B cell (primary cell): ENCODE data around the gene WNT1. TPM values are rescaled to one million over a fixed set of nuclear protein-coding genes. Genes with fewer than 3 reads are reported as not detected.

Source experiments
- ATAC-seq: fragments of 200-7000 bp; cut with Tn5 transposase; one replicate; pipeline ENCODE4 v1.10.0; 2021; ENCODE audit warnings: low read depth, mild to moderate bottlenecking, moderate number of reproducible peaks, moderate library complexity
- CTCF ChIA-PET: fragments of 350-600 bp; sonication (Branson Sonifier 250); formaldehyde crosslinking; loops from one replicate; lab custom pipeline; 2021; ENCODE audit warnings: antibody characterized with exemption, inconsistent platforms; lab: Charles Lee
- POLR2A ChIA-PET: fragments of 350-600 bp; sonication (Branson Sonifier 250); formaldehyde crosslinking; loops from one replicate; lab custom pipeline; 2021; ENCODE audit warnings: antibody characterized with exemption; lab: Charles Lee
- DNase-seq: peaks from one replicate; pipeline ENCODE4 v3.0.0; 2013
- H2AFZ ChIP-seq: 2 replicates; pipeline ENCODE4 v1.6.1; 2012; ENCODE audit warnings: mild to moderate bottlenecking, low read depth, low read length; ENCODE audit not compliant: insufficient read depth, poor library complexity, severe bottlenecking
- H3K27ac ChIP-seq, 2 donors: 1 replicate in 1 of 2; 2 replicates in 1 of 2; pipeline ENCODE4 v1.5.1; 2012 to 2013; ENCODE audit warnings: low read length in 2 of 2, mild to moderate bottlenecking in 2 of 2, moderate library complexity in 1 of 2
- H3K27me3 ChIP-seq, 4 experiments: fragments of 200-600 bp in 1 of 4; sonication (generic) in 1 of 4; replicated peaks in 1 of 4; 1 replicate in 2 of 4; 2 replicates in 2 of 4; pipeline versions ENCODE4 v1.6.1 to v1.7.0; 2013 to 2016; ENCODE audit warnings: low read length in 3 of 4, mild to moderate bottlenecking in 2 of 4, mixed read lengths in 1 of 4, moderate library complexity in 1 of 4; ENCODE audit not compliant: insufficient read depth in 4 of 4, control insufficient read depth in 3 of 4; ENCODE audit errors: control extremely low read depth in 1 of 4
- H3K36me3 ChIP-seq, 2 experiments: replicated peaks in 1 of 2; 1 replicate in 1 of 2; 2 replicates in 1 of 2; pipeline versions ENCODE4 v1.6.1 to v1.7.1; 2013; ENCODE audit warnings: low read length in 1 of 2; ENCODE audit not compliant: insufficient read depth in 2 of 2, control insufficient read depth in 1 of 2; ENCODE audit errors: control extremely low read depth in 1 of 2, extremely low read depth in 1 of 2
- H3K4me1 ChIP-seq, 2 donors: fragments of 200-600 bp in 1 of 2; sonication (generic) in 1 of 2; 1 replicate in 1 of 2; 2 replicates in 1 of 2; pipeline versions ENCODE4 v1.5.1 to v1.6.1; 2013 to 2017; ENCODE audit warnings: low read length in 2 of 2; ENCODE audit not compliant: control insufficient read depth in 2 of 2, insufficient read depth in 2 of 2
- H3K4me2 ChIP-seq: replicated peaks from 2 replicates; pipeline ENCODE3; 2012; ENCODE audit warnings: mild to moderate bottlenecking, low read depth, low read length; ENCODE audit not compliant: poor library complexity, severe bottlenecking
- H3K4me3 ChIP-seq, 5 experiments: fragments of 200-600 bp in 1 of 5; sonication (generic) in 1 of 5; 1 replicate in 3 of 5; 2 replicates in 2 of 5; pipeline versions ENCODE4 v1.5.1 to v1.7.0; 2011 to 2016; ENCODE audit warnings: low read length in 4 of 5, mild to moderate bottlenecking in 4 of 5, low read depth in 2 of 5, control low read depth in 1 of 5, moderate library complexity in 1 of 5; ENCODE audit not compliant: insufficient read depth in 1 of 5; ENCODE audit errors: control extremely low read depth in 1 of 5, extremely low read depth in 1 of 5
- H3K79me2 ChIP-seq: fragments of 200-600 bp; sonication (generic); one replicate; pipeline ENCODE4 v1.6.0; 2016; ENCODE audit warnings: low read length; ENCODE audit not compliant: control insufficient read depth, insufficient read depth
- H3K9ac ChIP-seq: fragments of 200-600 bp; sonication (generic); 2 replicates; pipeline ENCODE4 v1.6.1; 2017; ENCODE audit warnings: mild to moderate bottlenecking, low read length, moderate library complexity
- H3K9me3 ChIP-seq, 3 donors: one replicate each; pipeline versions ENCODE4 v1.6.1 to v1.7.1; 2013; ENCODE audit warnings: low read length in 2 of 3; ENCODE audit not compliant: control insufficient read depth in 2 of 3, insufficient read depth in 1 of 3; ENCODE audit errors: control extremely low read depth in 1 of 3
- H4K20me1 ChIP-seq: 2 replicates; pipeline ENCODE4 v1.6.0; 2012; ENCODE audit warnings: mild to moderate bottlenecking, low read length; ENCODE audit not compliant: insufficient read depth, control insufficient read depth, poor library complexity, severe bottlenecking
- H3K27ac Mint-ChIP-seq: one replicate; pipeline ENCODE4 v1.8.0; 2021; ENCODE audit warnings: mixed read lengths
- H3K27me3 Mint-ChIP-seq: one replicate; pipeline ENCODE4 v1.8.0; 2021; ENCODE audit warnings: mixed read lengths
- H3K4me1 Mint-ChIP-seq: one replicate; pipeline ENCODE4 v1.8.0; 2021; ENCODE audit warnings: mixed read lengths
- H3K4me3 Mint-ChIP-seq: one replicate; pipeline ENCODE4 v1.8.0; 2021; ENCODE audit warnings: mixed read lengths
- H3K9me3 Mint-ChIP-seq: one replicate; pipeline ENCODE4 v1.8.0; 2022; ENCODE audit warnings: mixed read lengths; ENCODE audit not compliant: insufficient read depth
- EZH2 ChIP-seq: IDR thresholded peaks from 2 replicates; pipeline ENCODE4 v1.6.1; 2012; ENCODE audit warnings: borderline replicate concordance, low read depth, mild to moderate bottlenecking, moderate library complexity, low read length; ENCODE audit not compliant: insufficient read depth, poor library complexity, severe bottlenecking
- WGBS: methylation state at CpG from one replicate; pipeline ENCODE4 v1.1.5; 2013; ENCODE audit warnings: missing lambda C conversion rate; ENCODE audit not compliant: insufficient coverage; 5-methylcytosine and 5-hydroxymethylcytosine counted together
- intact Hi-C: fragments of 100-400 bp; cut with micrococcal nuclease; formaldehyde crosslinking; loops from one replicate; pipeline ENCODE4 v1.10.0; 2022
- polyA plus RNA-seq: library from polyadenylated mRNA; depleted of rRNA; stranded (reverse); fragments of >200 nt; gene quantifications from 2 replicates; pipeline ENCODE4 v1.2.3, GENCODE V29; 2012
- total RNA-seq, 2 donors: library from RNA; stranded (reverse); fragments of 120-200 nt in 1 of 2; gene quantifications; 1 replicate in 1 of 2; 2 replicates in 1 of 2; pipeline versions ENCODE4 v1.2.3 to v1.2.4, GENCODE V29; 2013 to 2022
- TF ChIP-seq, protein P1 (sequence below): fragments of 200-600 bp; IDR thresholded peaks from one replicate; pipeline ENCODE4 v1.8.0; 2022; ENCODE audit warnings: antibody characterized with exemption, mild to moderate bottlenecking

The WNT1 gene
- total and polyA plus RNA-seq, 2 donors (not counting 1 experiment from before 2014, with no cell fraction given) = 0.55 TPM; not detected in 1

DNA sequence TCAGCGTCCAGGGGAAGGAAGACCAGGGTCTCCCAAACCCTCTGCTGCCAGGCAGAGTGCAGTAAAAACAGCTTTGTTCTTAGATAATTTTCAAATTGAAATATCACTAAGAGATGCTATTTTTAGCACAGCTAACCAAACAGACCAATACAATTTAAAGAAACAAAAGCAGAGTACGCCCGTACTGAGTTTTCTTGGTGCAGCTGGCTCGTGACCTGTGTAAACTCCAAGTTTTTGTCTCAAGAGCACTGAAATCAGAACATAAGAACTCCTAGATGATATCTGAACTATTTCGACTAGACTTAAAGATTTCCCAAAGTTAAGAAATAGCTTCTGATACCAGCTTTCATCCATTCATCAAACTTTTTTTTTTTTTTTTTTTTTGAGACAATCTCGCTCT, 31.2 kb upstream of the WNT1 start:
- peaks cover 55% of the 10 kb centered on the region for H4K20me1 ChIP-seq
- no peak overlapping the region for H3K9ac ChIP-seq
- peaks cover 59% of the 10 kb centered on the region for H3K79me2 ChIP-seq
- H3K9me3 ChIP-seq = no peaks in the 10 kb centered on the region
- H3K4me1 ChIP-seq = no peaks in the 10 kb centered on the region
- no peaks in the 10 kb centered on the region for H3K9me3 Mint-ChIP-seq
- H2AFZ ChIP-seq = no peak overlapping the region
- peaks cover 2 to 6% of the 10 kb centered on the region in 2 experiments for H3K36me3 ChIP-seq
- 95% methylated on average over 5 of the region's 6 CpGs for WGBS
- no peak for ATAC-seq
- H3K4me3 Mint-ChIP-seq = no peak overlapping the region
- no peaks in the 10 kb centered on the region for H3K27me3 Mint-ChIP-seq
- intact Hi-C loops = no loop called here
- ChIA-PET CTCF (interaction anchor here (1.4 kb wide), 1 partner anchor 11 kb away, joined by 11 read pairs; no protein-coding TSS in a partner anchor), POLR2A (no interaction called here)
- DNase-seq = no peak
- H3K27ac ChIP-seq = no peak overlapping the region
- TF ChIP-seq, protein P1, sequence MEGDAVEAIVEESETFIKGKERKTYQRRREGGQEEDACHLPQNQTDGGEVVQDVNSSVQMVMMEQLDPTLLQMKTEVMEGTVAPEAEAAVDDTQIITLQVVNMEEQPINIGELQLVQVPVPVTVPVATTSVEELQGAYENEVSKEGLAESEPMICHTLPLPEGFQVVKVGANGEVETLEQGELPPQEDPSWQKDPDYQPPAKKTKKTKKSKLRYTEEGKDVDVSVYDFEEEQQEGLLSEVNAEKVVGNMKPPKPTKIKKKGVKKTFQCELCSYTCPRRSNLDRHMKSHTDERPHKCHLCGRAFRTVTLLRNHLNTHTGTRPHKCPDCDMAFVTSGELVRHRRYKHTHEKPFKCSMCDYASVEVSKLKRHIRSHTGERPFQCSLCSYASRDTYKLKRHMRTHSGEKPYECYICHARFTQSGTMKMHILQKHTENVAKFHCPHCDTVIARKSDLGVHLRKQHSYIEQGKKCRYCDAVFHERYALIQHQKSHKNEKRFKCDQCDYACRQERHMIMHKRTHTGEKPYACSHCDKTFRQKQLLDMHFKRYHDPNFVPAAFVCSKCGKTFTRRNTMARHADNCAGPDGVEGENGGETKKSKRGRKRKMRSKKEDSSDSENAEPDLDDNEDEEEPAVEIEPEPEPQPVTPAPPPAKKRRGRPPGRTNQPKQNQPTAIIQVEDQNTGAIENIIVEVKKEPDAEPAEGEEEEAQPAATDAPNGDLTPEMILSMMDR = no peak
- H3K27me3 ChIP-seq = no peaks in the 10 kb centered on the region
- H3K4me2 ChIP-seq = no peak overlapping the region
- peaks cover 5% of the 10 kb centered on the region for H3K4me1 Mint-ChIP-seq
- no peak overlapping the region for H3K27ac Mint-ChIP-seq
- H3K4me3 ChIP-seq = no peak overlapping the region

DNA sequence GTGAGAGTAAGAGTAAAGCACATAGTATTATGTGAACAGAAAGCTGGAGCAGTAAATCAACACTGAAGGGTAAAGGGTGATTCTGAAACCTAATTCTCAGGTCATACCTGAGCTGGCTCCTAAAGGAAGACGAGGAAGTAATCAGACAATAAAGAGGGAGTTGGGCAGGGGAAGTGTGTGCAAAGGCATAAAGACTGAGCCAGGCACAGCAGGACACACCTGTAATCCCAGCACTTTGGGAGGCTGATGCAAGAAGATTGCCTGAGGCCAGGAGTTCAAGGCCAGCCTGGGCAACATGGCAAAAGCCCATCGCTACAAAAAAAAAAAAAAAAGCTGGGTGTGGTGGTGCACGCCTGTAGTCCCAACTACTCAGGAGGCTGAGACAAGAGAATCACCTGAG, 30.4 kb upstream of the WNT1 start:
- POLR2A ChIA-PET = no interaction called here
- CTCF ChIA-PET = interaction anchor here (1.4 kb wide), 1 partner anchor 12 kb away, joined by 11 read pairs; no protein-coding TSS in a partner anchor
- no peaks in the 10 kb centered on the region for H3K9me3 ChIP-seq
- H3K4me1 ChIP-seq = no peaks in the 10 kb centered on the region
- intact Hi-C loops = no loop called here
- no peak overlapping the region for H2AFZ ChIP-seq
- H3K27me3 ChIP-seq = no peaks in the 10 kb centered on the region
- 97% methylated on average over 3 of the region's 3 CpGs for WGBS
- peaks cover 9% of the 10 kb centered on the region for H3K4me1 Mint-ChIP-seq
- TF ChIP-seq, protein P1 = no peak
- TF ChIP-seq EZH2 = no peak
- peaks cover 63% of the 10 kb centered on the region for H4K20me1 ChIP-seq
- no peak overlapping the region for H3K4me2 ChIP-seq
- no peak overlapping the region for H3K27ac Mint-ChIP-seq
- H3K27me3 Mint-ChIP-seq = no peaks in the 10 kb centered on the region
- H3K9ac ChIP-seq = no peak overlapping the region
- H3K27ac ChIP-seq = no peak overlapping the region
- H3K36me3 ChIP-seq = peaks cover 7 to 8% of the 10 kb centered on the region in 2 experiments
- no peaks in the 10 kb centered on the region for H3K9me3 Mint-ChIP-seq
- no peak overlapping the region for H3K4me3 Mint-ChIP-seq
- no peak overlapping the region for H3K4me3 ChIP-seq
- H3K79me2 ChIP-seq = peaks cover 62% of the 10 kb centered on the region
- no peak for ATAC-seq
- no peak for DNase-seq
